GM19463 (cell line): ENCODE measurements around the gene RTRAF.

Experiments used
- ATAC-seq: cut with Tn5 transposase; IDR thresholded peaks from one replicate; pipeline ENCODE4 v1.9.1; 2021; ENCODE audit warnings: mild to moderate bottlenecking, moderate library complexity; ENCODE audit not compliant: unreplicated experiment

Gene RTRAF

GRCh38 chr14:51989293-51990234, at the start of gene RTRAF:
RTRAF (plus strand) TSS chr14:51989546; CDS start chr14:51989640, 94 bp downstream.
- peak; percentile 96 for ATAC-seq

- ATAC-seq = peak; percentile 57
These were observed 49.5 kb upstream of the RTRAF start for GRCh38 chr14:51939755-51940301.

- no peak for ATAC-seq
These were observed 46.4 kb upstream of the RTRAF start for GRCh38 chr14:51942971-51943370.

GRCh38 chr14:51950007-51950406, 39.3 kb upstream of the RTRAF start:
- ATAC-seq = no peak

- no peak for ATAC-seq
These were observed 37.7 kb upstream of the RTRAF start for GRCh38 chr14:51951656-51952055.

GRCh38 chr14:51954031-51954430, 35.3 kb upstream of the RTRAF start:
- ATAC-seq = no peak

GRCh38 chr14:51954657-51955056, 34.7 kb upstream of the RTRAF start:
- no peak for ATAC-seq

- no peak for ATAC-seq
These were observed 31.4 kb upstream of the RTRAF start for GRCh38 chr14:51957950-51958349.

GRCh38 chr14:51959928-51960327, 29.4 kb upstream of the RTRAF start:
- no peak for ATAC-seq

- no peak for ATAC-seq
These were observed 28.5 kb upstream of the RTRAF start for GRCh38 chr14:51960866-51961265.

- ATAC-seq = no peak
These were observed 26.6 kb upstream of the RTRAF start for GRCh38 chr14:51962711-51963110.

GRCh38 chr14:51963286-51963685, 26.1 kb upstream of the RTRAF start:
- no peak for ATAC-seq

- no peak for ATAC-seq
These were observed 21.8 kb upstream of the RTRAF start for GRCh38 chr14:51967521-51967920.

- ATAC-seq = no peak
These were observed 19.4 kb upstream of the RTRAF start for GRCh38 chr14:51969852-51970540.

GRCh38 chr14:51972566-51972965, 16.8 kb upstream of the RTRAF start:
- ATAC-seq = no peak

GRCh38 chr14:51977075-51977474, 12.3 kb upstream of the RTRAF start:
- no peak for ATAC-seq

- ATAC-seq = no peak
These were observed 10.7 kb upstream of the RTRAF start for GRCh38 chr14:51978681-51979085.

- peak; percentile 52 for ATAC-seq
These were observed 10.1 kb upstream of the RTRAF start for GRCh38 chr14:51979088-51979709.

- no peak for ATAC-seq
These were observed 8.0 kb upstream of the RTRAF start for GRCh38 chr14:51981218-51981854.

GRCh38 chr14:51988221-51988620, 1.1 kb upstream of the RTRAF start:
- ATAC-seq = no peak

- no peak for ATAC-seq
These were observed 1.1 kb downstream of the RTRAF start for GRCh38 chr14:51990488-51990887.
